ENCODE measurements around the gene B3GAT1. TPM values are rescaled to one million over a fixed set of nuclear protein-coding genes. Genes with fewer than 3 reads are reported as not detected.
A peak's percentile ranks its signal among the peaks of the same experiment; 100 is the strongest.
"Not testable (repeated sequence)": the region's sequence is repeated elsewhere in the genome, so short reads cannot be mapped to it uniquely, and the experiment has no call there.

B3GAT1 gene
- polyA plus RNA-seq, 6 donors from 2014 or later, result not detected

DNA sequence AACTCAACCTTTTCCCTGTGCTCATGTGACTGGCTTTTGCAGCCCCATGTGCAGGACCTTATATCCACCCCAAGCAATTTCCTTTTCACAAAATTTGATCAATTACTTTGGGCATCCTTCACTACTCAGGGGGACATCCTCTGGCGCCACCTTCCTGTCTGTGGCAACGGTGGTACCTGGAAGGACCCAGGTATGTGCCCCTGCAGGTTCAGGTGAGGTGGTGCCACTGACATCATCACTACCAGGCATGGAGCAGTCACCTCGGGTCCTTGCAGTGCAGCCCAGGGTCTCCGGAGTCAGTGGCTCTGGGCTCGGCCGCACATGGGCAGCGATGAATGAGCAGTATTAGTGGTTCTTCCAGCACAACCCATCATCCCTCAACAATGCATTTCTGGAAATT, 37.7 kb upstream of the B3GAT1 start:
- no peak overlapping the region for H3K4me3 Mint-ChIP-seq
- H3K4me1 Mint-ChIP-seq, result no peaks in the 10 kb centered on the region
- peaks cover 0 to 1% (median 0%) of the 10 kb centered on the region in 3 donors for H3K27me3 Mint-ChIP-seq
- DNase-seq (no peak), ATAC-seq (ENCODE audit: low read depth in 2 of 2) (no peak)
- H3K36me3 Mint-ChIP-seq, result no peaks in the 10 kb centered on the region
- no peak overlapping the region for H3K27ac Mint-ChIP-seq
- peaks cover 0 to 6% (median 0%) of the 10 kb centered on the region in 7 donors for H3K9me3 Mint-ChIP-seq

DNA sequence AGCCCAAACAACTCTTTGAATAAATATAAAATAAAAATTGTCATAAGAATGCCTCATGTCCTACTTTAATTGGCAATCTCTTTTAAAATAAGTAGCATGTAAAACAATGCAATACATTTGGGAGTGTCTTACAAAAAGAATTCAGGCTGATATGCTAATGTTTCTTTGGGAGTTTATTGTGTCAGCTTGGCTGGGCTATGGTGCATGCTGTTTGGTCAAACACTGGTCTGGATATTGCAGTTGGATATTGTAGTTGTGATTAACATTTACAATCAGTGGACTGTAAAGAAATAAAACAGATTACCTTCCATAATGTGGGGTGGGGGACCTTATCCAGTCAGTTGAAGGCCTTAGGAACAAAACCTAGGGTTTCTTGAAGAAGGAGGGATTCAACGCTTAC, 37.0 kb upstream of the B3GAT1 start:
- Mint-ChIP-seq H3K27me3 (no peaks in the 10 kb centered on the region), H3K36me3 (no peaks in the 10 kb centered on the region), H3K4me1 (no peaks in the 10 kb centered on the region), H3K9me3 (peaks cover 1 to 10% (median 2%) of the 10 kb centered on the region in 7 donors), H3K27ac (no peak overlapping the region), H3K4me3 (no peak overlapping the region)
- no peak for DNase-seq
- no peak for ATAC-seq (ENCODE audit: low read depth in 2 of 2)

DNA sequence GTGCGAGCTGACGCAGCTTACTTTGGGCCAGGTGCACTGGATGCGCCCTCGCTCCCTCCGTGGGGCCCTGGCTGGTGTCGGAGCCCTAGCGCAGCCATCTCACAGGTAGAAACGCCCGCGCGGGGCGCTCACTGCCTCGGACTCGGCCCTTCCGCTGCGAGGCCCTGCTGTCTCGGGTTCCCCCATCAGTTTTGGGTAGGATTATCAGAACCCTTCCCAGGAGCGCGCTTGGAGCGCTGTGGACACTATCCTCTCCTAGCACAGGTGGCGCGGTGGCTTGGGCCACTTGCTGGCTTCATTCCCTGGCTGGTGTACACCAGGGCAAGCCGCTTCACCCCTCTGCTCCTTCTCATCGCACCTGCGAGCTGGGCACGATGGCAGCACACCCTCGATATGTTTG, 35.7 kb upstream of the B3GAT1 start:
- Mint-ChIP-seq H3K27ac (no peak overlapping the region), H3K36me3 (no peaks in the 10 kb centered on the region), H3K4me1 (no peaks in the 10 kb centered on the region), H3K4me3 (no peak overlapping the region), H3K27me3 (peaks cover 0 to 7% (median 6%) of the 10 kb centered on the region in 3 donors), H3K9me3 (peaks cover 0 to 12% (median 5%) of the 10 kb centered on the region in 7 donors)
- ATAC-seq (ENCODE audit: low read depth in 2 of 2) (no peak), DNase-seq (no peak)

DNA sequence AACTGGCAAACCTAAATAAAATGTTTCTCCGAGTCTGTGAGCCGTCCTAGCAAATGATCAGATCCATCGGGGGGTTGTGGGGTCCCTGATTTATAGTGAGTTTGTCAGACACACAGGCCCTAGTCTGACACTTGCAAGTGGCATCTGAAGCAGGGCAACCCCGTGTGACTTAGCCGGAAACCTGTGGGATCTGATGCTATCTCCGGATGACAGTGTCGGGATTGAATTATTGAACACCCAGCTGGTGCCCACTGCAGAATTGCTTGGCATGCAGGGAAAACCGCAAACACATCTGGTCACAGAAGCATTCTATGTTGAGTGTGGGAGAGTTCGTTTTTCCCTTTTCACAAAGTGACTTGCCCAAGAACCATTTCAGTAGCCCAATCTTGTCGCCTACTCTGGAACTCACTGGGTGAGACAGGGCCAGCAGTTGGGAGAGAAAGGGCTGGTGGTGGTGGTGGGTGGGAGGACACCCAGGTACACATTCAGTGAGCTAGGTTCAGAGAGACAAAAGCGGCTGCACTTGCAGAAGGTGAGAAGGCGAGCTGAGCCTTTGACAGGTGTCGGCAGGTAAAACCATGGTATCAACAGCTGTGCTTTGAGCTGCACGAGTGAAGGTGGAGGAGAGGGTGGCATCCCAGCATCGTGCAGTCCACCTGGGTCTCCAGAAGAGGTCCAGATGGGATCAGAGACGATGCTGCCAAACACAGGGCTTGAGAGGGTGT, 33.7 kb upstream of the B3GAT1 start:
- Mint-ChIP-seq H3K4me1 (no peaks in the 10 kb centered on the region), H3K27ac (no peak overlapping the region), H3K9me3 (peaks cover 0 to 12% (median 5%) of the 10 kb centered on the region in 7 donors), H3K27me3 (peaks cover 0 to 15% (median 11%) of the 10 kb centered on the region in 3 donors), H3K36me3 (no peaks in the 10 kb centered on the region), H3K4me3 (no peak overlapping the region)
- DNase-seq, result no peak
- ATAC-seq (ENCODE audit: low read depth in 2 of 2), result no peak

DNA sequence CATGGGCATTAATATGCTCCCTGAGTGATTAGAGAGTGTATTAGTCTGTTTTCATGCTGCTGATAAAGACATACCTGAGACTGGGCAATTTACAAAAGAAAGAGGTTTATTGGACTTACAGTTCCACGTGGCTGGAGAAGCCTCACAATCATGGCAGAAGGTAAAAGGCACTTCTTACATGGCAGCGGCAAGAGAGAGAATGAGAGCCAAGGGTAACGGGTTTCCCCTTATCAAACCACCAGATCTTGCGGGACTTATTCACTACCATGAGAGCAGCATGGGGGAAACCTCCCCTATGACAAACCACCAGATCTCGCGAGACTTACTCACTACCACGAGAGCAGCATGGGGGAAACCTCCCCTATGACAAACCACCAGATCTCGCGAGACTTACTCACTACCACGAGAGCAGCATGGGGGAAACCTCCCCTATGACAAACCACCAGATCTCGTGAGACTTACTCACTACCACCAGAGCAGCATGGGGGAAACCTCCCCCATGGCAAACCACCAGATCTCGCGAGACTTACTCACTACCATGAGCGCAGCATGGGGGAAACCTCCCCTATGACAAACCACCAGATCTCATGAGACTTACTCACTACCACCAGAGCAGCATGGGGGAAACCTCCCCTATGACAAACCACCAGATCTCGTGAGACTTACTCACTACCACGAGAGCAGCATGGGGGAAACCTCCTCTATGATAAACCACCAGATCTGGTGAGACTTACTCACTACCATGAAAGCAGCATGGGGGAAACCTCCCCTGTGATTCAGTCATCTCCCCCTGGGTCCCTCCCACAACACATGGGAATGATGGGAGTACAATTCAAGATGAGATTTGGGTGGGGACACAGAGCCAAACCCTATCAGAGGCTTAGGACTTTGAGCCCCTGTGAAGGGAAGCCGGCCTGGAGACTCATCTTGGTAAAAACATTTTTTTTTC, 32.4 kb upstream of the B3GAT1 start:
- H3K4me1 Mint-ChIP-seq; ATAC-seq (ENCODE audit: low read depth in 2 of 2); H3K27ac Mint-ChIP-seq; H3K36me3 Mint-ChIP-seq; DNase-seq; H3K4me3 Mint-ChIP-seq: not testable (repeated sequence)
- peaks cover 0 to 15% (median 11%) of the 10 kb centered on the region in 3 donors for H3K27me3 Mint-ChIP-seq
- H3K9me3 Mint-ChIP-seq, result peaks cover 0 to 12% (median 6%) of the 10 kb centered on the region in 7 donors

DNA sequence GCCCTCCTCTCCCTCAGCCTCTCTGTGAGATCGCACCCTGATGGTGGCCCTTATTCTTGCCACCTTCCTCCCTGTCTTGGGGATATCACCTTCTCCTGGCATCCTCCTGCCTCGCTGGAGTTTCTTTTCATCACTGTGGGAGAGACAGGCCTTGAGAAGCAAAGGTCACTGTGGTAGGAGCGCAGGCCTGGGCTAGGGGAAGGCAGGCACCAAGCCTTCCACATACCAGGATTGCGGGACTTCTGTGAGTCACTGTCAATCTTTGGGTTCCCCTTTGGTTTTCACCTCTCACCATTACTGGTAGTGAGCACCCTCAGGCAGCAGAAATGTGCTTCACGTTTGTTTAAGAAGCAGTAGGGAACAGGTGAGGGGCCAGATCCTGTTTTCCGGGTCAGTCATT, 31.2 kb upstream of the B3GAT1 start:
- no peak overlapping the region for H3K27ac Mint-ChIP-seq
- peaks cover 0 to 15% (median 11%) of the 10 kb centered on the region in 3 donors for H3K27me3 Mint-ChIP-seq
- H3K9me3 Mint-ChIP-seq, result peaks cover 0 to 12% (median 6%) of the 10 kb centered on the region in 7 donors
- no peak overlapping the region for H3K4me3 Mint-ChIP-seq
- H3K4me1 Mint-ChIP-seq, result no peaks in the 10 kb centered on the region
- no peaks in the 10 kb centered on the region for H3K36me3 Mint-ChIP-seq
- no peak for ATAC-seq (ENCODE audit: low read depth in 2 of 2)
- no peak for DNase-seq

DNA sequence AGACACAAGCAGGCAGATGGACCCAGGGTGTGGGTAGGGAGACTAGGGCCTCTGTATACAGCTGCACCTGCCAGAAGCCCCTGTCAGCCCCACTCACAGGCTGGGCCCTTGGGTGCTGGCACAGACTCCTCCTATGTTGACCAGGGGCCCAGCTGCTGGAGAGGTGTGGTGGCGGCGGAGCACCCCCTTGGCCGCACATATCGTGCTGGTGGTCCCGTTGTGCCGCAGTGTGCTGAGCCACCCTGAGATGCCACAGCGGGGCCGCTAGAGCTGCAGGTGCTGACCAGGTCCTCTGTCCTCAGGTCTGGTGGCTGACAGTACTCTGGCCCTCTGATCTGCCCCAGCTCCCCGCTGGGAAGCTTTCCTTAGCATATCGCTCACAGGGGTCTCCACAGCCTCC, 30.2 kb upstream of the B3GAT1 start:
- Mint-ChIP-seq H3K4me3 (no peak overlapping the region), H3K9me3 (peaks cover 0 to 12% (median 6%) of the 10 kb centered on the region in 7 donors), H3K27ac (no peak overlapping the region), H3K27me3 (peaks cover 0 to 15% (median 11%) of the 10 kb centered on the region in 3 donors), H3K36me3 (no peaks in the 10 kb centered on the region), H3K4me1 (no peaks in the 10 kb centered on the region)
- no peak for ATAC-seq (ENCODE audit: low read depth in 2 of 2)
- DNase-seq, result no peak

DNA sequence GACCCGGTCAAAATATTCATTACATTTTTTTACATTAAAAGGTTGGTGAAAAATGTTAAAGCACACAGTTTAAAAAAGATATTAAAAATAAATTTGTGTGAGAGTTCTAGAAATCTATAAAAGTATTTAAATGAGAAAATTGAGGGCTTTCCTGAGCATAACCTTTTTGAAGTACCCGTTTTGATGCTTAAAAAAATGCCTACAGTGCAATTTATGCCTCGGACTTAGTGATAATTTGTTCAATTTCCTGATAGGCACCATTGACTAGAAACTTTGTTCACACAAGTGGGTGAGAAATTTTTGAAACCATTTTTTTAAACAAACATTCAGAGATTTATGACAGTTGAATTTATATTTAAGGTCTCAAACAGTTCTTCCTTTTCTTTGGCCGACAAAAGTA, 29.7 kb upstream of the B3GAT1 start:
- H3K27me3 Mint-ChIP-seq, result peaks cover 0 to 15% (median 11%) of the 10 kb centered on the region in 3 donors

DNA sequence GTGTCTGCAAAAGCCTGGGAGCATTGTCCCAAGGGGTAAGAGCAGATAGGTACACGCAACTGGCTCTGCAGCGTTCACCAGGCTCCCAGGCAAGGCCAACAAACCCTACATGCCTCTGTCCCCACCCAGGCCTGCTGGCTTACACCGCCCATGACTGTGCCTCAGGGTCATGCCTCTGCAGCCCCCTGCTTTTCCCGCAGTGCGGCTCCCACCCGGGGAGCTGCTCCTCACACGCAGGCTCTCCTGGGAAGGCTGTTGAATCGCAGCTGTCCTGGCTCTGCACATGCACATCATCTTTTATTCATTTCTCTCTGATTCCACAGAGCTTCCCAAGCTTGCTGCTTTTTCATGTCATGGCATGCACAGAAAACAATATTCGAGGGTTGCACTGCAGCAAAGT, 29.2 kb upstream of the B3GAT1 start:
- Mint-ChIP-seq H3K4me1 (no peaks in the 10 kb centered on the region), H3K27ac (no peak overlapping the region), H3K36me3 (no peaks in the 10 kb centered on the region), H3K4me3 (no peak overlapping the region), H3K9me3 (peaks cover 0 to 12% (median 6%) of the 10 kb centered on the region in 7 donors), H3K27me3 (peaks cover 0 to 15% (median 11%) of the 10 kb centered on the region in 3 donors)
- ATAC-seq (ENCODE audit: low read depth in 2 of 2) (no peak), DNase-seq (no peak)

More for the DNA sequence above, 29.7 kb upstream of the B3GAT1 start:
- H3K36me3 Mint-ChIP-seq, result no peaks in the 10 kb centered on the region
- DNase-seq (no peak), ATAC-seq (ENCODE audit: low read depth in 2 of 2) (no peak)
- no peak overlapping the region for H3K27ac Mint-ChIP-seq
- H3K4me3 Mint-ChIP-seq, result no peak overlapping the region
- H3K4me1 Mint-ChIP-seq, result no peaks in the 10 kb centered on the region
- H3K9me3 Mint-ChIP-seq, result peaks cover 0 to 12% (median 6%) of the 10 kb centered on the region in 7 donors

DNA sequence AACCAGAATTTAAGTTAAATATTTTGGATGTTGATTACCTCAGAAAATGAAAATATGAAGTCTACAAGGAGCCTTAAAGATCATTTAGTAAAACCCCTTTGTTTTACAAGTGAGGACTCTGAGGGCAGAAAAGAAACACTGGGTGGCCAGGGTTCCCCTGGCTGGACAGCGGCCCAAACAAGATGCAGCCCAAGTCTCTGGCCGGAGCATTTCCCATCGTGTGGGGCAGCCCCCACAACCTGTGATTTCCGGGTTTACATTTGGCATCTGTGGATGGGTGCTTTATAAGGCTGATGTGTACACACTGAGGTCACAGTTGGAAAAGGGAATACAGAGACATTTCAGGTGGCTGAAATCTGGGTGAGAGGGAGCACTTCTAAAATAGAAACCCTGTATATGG, 28.8 kb upstream of the B3GAT1 start:
- Mint-ChIP-seq H3K4me1 (no peaks in the 10 kb centered on the region), H3K4me3 (peak overlapping the region in 1 of 8 donors; percentile 60), H3K27me3 (peaks cover 0 to 15% (median 11%) of the 10 kb centered on the region in 3 donors), H3K36me3 (no peaks in the 10 kb centered on the region), H3K27ac (peak overlapping the region in 1 of 6 donors; percentile 4), H3K9me3 (peaks cover 0 to 12% (median 6%) of the 10 kb centered on the region in 7 donors)
- DNase-seq (no peak), ATAC-seq (ENCODE audit: low read depth in 2 of 2) (no peak)

DNA sequence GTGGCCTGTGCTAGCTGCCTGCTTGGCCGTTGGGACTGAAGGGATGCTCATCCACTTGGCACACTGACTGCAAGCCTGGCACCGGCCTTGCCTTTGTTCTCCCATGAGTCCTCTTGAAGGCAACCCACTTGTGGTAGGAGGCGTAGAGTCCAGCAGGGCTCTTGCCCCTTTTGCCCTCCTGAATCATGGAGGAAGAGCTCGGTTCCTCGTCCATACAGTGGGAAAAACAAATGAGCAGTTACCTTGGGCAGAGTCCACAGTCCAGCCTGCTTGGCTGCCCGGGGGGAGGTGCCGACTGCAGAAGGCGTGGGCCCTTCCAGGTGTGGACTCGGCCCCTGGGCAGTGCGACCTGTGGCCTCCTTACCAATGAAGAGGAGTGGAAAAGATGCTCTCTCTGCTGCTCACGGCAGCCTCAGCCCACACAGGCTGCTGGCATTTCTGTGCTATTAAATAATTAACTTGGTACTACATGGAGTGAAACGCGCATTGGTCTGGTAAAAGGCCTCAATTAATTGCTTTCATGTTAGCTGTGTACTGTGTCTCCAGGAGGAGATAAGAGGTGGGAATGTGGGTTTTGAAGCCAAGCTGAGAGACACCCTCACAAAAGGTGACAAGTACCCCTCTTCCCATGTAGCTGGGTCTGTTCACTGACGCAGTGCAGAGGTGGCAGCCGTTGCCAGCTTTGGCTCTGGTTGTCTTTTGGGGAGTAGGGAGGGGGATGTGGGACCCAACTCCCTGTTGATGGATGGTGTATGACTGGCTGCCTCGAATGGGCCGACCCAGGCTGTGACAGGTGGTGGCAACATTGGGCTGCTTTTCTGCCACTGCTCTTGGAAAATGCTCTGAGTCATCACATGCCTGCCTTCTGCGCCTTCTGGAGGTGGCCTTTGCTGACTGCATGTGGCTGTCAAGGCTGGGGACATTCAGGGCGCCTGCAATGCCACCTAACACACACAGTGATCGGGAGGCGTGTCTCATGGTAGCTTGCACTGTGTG, 26.8 kb upstream of the B3GAT1 start:
- DNase-seq, result no peak
- Mint-ChIP-seq H3K36me3 (no peaks in the 10 kb centered on the region), H3K27ac (no peak overlapping the region), H3K4me3 (no peak overlapping the region), H3K4me1 (no peaks in the 10 kb centered on the region), H3K9me3 (peaks cover 0 to 7% (median under 1%) of the 10 kb centered on the region in 7 donors), H3K27me3 (peaks cover 0 to 15% (median 11%) of the 10 kb centered on the region in 3 donors)
- no peak for ATAC-seq (ENCODE audit: low read depth in 2 of 2)

DNA sequence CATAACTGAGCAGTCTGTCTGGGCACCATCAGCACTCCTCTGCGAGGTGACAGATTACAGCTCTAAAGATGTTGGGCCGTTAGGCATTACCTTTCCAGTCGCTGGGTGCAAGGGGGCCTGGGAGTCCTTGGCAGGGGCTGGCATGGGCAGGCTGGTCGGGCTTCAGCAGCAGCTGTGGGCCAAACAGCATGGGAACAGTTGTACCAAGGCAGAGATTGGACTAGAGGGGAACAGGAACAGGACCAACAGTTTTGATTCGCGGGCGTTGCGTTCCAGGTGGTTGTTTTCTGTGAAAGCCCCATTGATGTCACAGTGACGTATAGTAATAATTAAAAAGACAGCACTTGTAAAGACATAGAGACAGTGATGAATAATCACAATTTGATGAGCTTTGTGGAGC, 25.8 kb upstream of the B3GAT1 start:
- peaks cover 5 to 16% (median 6%) of the 10 kb centered on the region in 3 donors for H3K27me3 Mint-ChIP-seq
- H3K36me3 Mint-ChIP-seq, result no peaks in the 10 kb centered on the region
- no peaks in the 10 kb centered on the region for H3K4me1 Mint-ChIP-seq
- no peak for ATAC-seq (ENCODE audit: low read depth in 2 of 2)
- DNase-seq, result no peak
- no peak overlapping the region for H3K4me3 Mint-ChIP-seq
- H3K9me3 Mint-ChIP-seq, result peaks cover 0 to 4% (median 0%) of the 10 kb centered on the region in 7 donors
- H3K27ac Mint-ChIP-seq, result no peak overlapping the region

DNA sequence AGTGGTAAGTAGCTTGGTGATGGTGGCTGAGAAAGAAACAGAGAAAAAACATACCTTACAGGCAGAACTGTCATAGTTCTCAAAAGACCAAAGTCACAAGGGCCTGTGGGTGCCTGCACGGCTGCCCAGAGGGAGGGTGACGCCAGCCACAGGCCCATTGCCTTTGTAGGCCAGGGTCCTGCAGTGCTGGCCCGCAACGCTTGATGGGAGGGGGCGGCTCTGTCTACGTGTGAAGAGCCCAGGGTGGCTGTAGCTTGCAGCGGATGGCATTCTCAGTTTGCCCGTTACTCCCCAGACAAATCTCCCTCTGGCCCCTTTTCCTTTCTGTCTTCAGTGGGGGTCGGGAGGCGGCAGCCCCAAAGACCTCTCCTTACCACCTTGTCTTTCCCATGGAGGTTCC, 24.7 kb upstream of the B3GAT1 start:
- peaks cover 0 to 10% (median 6%) of the 10 kb centered on the region in 3 donors for H3K27me3 Mint-ChIP-seq
- ATAC-seq (ENCODE audit: low read depth in 2 of 2) (no peak), DNase-seq (no peak)
- H3K27ac Mint-ChIP-seq, result no peak overlapping the region
- H3K4me1 Mint-ChIP-seq, result no peaks in the 10 kb centered on the region
- H3K9me3 Mint-ChIP-seq, result peaks cover 0 to 4% (median 0%) of the 10 kb centered on the region in 7 donors
- H3K36me3 Mint-ChIP-seq, result no peaks in the 10 kb centered on the region
- no peak overlapping the region for H3K4me3 Mint-ChIP-seq
